Limb (tissue), 2 donors: ENCODE results near the gene KCNN1.
"Not testable (repeated sequence)": the region's sequence is repeated elsewhere in the genome, so short reads cannot be mapped to it uniquely, and the experiment has no call there.

Experiments
- DNase-seq, 2 donors: peaks; one replicate each; pipeline ENCODE4 v3.0.0-alpha.2; 2016; ENCODE audit errors: extremely low spot score in 2 of 2

Gene KCNN1

DNA sequence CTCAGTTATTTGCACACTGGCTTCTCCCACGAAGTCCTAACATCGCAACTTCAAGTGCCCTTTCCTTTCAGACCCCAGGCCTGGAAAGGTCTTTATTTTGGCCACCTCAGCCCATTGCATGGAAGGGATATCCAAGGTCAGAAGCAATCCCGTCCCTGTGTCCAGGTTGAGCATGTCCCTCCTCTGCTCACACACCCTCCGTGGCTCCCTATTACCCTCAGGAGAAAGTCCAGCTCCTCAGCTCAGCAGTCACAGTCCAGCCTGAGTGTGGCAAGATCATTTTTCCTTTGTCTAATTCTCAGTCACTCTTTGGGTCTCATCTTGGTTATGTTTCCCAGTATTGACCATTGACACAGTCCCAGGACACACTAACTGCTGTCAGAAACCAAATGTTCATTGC, 60.2 kb downstream of the KCNN1 start:
- no peak for DNase-seq

DNA sequence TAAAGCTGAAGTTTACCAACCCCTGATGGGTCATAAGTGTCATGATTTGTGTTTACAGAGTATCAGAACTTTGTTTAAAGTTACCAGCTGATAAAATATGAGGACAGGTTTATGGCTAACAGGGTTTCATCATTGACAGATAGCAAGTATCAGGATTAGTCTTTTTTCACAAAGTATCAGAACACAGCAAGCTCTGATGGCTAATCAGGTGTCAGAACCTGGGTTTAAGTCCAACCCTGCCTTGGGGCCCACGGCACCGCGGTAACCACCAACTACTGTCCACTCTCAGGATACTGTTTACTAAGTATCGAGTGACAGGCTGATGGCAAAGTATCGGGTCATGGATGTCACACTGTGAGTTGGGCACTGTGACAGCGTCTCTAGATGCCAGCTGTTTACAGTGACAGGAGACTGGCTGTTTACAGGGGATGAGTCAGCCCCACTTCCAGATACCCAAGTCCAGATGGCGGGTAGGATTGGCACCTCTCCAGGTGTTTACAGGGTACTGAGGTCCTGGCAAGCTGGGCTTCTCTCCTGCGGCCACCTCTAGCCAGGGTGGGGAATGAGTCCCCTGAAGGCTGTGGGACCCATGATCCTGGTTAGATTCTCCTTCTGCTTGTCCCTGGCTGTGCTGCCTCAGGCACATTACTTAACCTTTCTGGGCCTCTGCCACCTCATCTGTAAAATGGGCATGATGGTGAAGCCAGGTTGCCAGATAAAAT, 62.9 kb downstream of the KCNN1 start:
- no peak for DNase-seq

DNA sequence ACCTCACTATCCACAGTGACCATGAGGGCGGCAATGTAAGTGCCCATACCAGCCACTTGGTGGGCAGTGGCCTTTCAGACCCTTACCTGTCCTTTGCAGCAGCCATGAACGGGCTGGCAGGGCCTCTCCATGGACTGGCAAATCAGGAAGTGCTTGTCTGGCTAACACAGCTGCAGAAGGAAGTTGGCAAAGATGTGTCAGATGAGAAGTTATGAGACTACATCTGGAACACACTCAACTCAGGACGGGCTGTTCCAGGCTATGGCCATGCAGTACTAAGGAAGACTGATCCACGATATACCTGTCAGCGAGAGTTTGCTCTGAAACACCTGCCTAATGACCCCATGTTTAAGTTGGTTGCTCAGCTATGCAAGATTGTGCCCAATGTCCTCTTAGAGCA, 64.5 kb downstream of the KCNN1 start:
- not testable (repeated sequence) for DNase-seq

DNA sequence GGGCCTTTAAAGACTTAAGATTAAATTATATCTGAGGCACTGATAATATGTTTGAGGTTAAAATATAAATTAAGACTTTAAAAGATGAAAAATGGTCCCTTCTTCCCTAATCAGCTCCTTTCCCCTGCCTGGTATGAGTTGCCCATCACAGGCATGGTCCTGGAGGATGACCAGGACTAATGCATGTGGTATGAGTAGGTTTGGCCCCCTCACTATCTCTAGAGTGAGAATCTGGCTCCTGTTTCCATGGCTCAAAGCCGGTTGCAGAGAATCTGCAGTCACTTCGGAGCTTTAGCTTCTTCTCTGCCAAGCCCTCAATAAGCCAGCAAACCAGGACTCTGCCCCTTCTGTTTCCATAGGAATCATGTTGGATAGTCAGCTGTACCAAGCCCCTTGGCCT, 65.2 kb downstream of the KCNN1 start:
- not testable (repeated sequence) for DNase-seq

DNA sequence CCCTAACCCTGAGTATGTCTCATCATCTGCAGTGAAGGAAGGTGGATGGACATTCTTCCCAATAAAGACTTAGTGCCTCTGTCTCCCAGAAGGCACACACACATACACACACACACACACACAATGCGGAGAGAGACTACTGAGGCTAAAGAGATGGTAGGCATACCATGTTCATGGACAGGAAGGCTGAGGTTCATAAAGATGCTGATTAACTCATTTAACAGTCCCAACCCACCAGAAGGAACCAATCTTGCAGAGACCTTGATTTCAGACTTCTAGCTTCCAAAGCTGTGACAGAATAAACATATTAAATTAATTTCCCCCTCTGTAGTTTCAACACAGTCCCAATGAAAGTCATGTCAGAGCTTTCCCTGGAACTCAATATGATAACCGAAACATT, 74.1 kb downstream of the KCNN1 start:
- DNase-seq, result no peak

DNA sequence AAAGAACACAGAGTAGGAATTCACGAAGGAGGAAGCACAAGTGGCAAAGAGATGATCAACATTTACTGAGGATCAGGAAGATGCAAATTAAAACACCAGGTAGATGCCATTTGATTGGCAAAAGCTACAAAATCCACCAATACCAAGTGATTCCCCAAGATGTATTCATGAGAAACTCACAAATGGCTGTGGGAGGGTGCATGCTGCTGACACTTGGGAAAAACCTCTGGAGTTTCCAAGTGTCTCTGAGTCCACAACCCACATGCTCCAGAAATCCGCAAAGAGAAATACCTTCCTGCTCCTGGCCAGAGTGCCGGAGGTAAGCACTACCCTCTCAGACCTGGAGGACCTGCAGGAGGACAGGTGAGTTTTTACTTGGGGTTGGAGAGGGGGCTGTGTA, 76.8 kb downstream of the KCNN1 start:
- DNase-seq, result no peak

DNA sequence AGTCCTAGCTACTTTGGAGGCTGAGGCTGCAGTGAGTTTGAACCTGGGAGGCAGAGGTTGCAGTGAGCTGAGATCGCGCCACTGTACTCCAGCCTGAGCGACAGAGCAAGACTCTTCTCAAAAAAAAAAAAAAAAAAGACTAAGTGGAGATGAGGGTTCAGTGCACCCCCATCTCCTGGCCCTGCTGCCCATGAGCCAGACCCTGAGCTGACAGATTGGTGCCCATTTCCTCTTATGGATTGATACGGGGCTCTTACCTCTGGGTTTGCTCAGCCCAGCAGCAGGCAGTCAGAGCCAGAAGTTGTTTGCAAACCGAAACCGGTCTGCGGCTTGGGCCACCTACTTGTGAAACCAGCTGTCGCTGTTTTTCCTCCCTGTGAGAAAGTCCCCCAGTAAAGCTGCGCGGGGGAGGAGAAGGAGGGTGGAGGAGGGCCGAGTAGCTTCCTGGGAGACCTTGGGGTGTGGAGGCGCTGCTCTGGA, 78.0 kb downstream of the KCNN1 start:
- DNase-seq, result no peak

DNA sequence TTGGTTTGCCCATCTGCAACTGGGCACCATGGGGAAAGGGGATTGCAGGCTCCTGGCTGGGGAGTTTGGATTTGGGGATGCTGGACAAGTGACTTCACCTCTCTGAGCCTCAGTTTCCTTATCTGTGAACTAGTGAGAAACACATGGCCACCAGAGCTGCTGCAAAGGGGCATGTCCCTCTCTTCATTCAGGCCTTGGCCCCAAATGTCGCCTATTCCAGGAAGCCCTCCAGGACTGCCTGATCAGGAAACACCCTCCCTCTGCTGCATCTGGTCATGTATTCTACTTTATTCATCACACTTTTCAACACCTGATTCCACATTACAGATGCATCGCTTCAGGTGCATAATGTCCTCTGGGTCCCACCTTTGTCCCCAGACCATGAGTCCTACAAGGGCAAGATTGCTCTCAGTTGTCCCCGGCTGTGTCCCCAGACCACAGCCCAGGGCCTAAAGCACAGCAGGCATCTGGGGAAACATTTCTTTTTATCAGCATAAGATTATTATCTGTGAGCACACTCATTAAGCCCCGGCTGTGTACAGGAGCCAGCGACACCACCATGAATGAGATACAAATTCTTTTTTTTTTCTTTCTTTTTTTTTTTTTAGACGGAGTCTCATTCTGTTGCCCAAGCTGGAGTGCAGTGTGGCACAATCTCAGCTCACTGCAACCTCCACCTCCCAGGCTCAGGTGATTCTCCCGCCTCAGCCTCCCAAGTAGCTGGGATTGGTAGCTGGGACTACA, 78.6 kb downstream of the KCNN1 start:
- no peak for DNase-seq

DNA sequence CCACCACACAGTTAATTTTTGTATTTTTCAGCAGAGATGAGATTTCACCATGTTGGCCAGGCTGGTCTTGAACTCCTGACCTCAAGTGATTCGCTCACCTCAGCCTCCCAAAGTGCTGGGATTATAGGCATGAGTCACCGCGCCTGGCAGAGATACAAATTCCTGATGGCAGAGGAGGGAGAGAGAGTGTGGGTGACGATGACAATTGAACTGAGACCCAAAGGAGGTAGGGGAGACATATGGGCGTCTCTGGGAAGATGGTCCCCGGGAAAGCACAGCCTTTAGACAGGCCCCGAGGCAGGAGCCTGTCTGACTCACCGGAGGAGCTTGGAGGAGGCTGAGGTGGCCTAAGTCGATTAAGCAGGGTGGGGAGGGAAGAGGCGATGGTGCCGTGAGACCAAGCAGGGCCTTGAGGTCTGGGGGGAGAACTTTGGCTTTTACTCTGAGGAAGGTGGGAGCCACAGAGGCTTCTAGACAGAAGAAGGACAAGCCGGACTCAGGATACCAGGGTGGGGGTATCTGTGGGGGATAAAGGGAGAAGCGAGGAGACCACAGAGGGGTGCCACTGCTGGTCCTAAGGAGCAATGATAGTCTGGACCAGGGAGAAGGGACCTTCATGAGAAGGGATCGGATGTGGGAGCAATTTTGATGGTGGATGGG, 79.3 kb downstream of the KCNN1 start:
- DNase-seq, result no peak

DNA sequence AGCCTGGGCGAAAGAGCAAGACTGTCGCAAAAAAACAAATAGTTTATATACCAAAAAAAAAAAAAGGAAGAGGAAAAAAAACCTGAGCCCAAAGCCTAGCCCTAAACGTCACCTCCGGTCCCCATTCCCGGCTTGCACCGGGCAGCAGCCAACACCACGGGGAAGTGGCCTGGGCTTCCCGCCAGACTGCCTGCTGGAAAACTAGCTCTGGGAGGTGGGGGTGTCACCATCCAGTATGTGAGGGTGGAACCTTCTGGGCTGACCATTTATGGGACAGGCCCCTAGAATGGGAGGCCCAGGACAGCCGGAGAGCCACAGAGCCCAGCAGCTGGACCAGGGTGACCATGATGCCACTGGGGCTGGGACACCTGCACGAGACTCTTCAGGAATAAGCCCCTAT, 82.5 kb downstream of the KCNN1 start:
- DNase-seq, result no peak
